WERI-Rb-1 (cell line): ENCODE data around the gene ABL2.

Experiments
- DNase-seq: peaks from one replicate; pipeline ENCODE4 v3.0.0-alpha.2; 2020
- H3K27ac ChIP-seq: fragments of 250-450 bp; sonication (Bioruptor Pico); 2 replicates; pipeline ENCODE4 v1.5.1; 2020; ENCODE audit warnings: mild to moderate bottlenecking, moderate library complexity
- H3K27me3 ChIP-seq: fragments of 250-450 bp; sonication (Bioruptor Pico); 2 replicates; pipeline ENCODE4 v1.5.1; 2021; ENCODE audit warnings: mild to moderate bottlenecking, low read depth, moderate library complexity; ENCODE audit not compliant: insufficient read depth, severe bottlenecking
- H3K36me3 ChIP-seq: fragments of 250-450 bp; sonication (Bioruptor Pico); 2 replicates; pipeline ENCODE4 v1.5.1; 2020; ENCODE audit warnings: mild to moderate bottlenecking, moderate library complexity
- H3K4me3 ChIP-seq: 2 replicates; pipeline ENCODE4 v1.5.1; 2011; ENCODE audit warnings: low read depth, mild to moderate bottlenecking, control low read depth, low read length
- H3K9me3 ChIP-seq: fragments of 250-450 bp; sonication (Bioruptor Pico); 2 replicates; pipeline ENCODE4 v1.5.1; 2021; ENCODE audit warnings: mild to moderate bottlenecking, moderate library complexity; ENCODE audit not compliant: severe bottlenecking
- CTCF ChIP-seq: IDR thresholded peaks from 2 replicates; pipeline ENCODE4 v1.5.1; 2011; ENCODE audit warnings: low read depth, mild to moderate bottlenecking, control low read depth, inconsistent platforms, low read length

Gene ABL2

GRCh38 chr1:179090923-179091322 lies 138.6 kb downstream of the ABL2 start:
- H3K36me3 ChIP-seq, result peaks cover 94% of the 10 kb centered on the region
- H3K27ac ChIP-seq, result peak overlapping the region; percentile 66
- no peaks in the 10 kb centered on the region for H3K9me3 ChIP-seq
- no peaks in the 10 kb centered on the region for H3K27me3 ChIP-seq
- no peak for TF ChIP-seq CTCF
- no peak overlapping the region for H3K4me3 ChIP-seq
- no peak for DNase-seq

- H3K4me3 ChIP-seq, result no peak overlapping the region
- H3K27ac ChIP-seq, result peak overlapping the region; percentile 66
- H3K9me3 ChIP-seq, result no peaks in the 10 kb centered on the region
- no peak for DNase-seq
- TF ChIP-seq CTCF, result peak; percentile 31; the same call in 1 of the 2 replicates
- no peaks in the 10 kb centered on the region for H3K27me3 ChIP-seq
- H3K36me3 ChIP-seq, result peaks cover 94% of the 10 kb centered on the region
These were observed 139.0 kb downstream of the ABL2 start for GRCh38 chr1:179090522-179090921.

- no peaks in the 10 kb centered on the region for H3K9me3 ChIP-seq
- H3K27ac ChIP-seq, result peak overlapping the region; percentile 66
- no peak for DNase-seq
- peaks cover 93% of the 10 kb centered on the region for H3K36me3 ChIP-seq
- H3K27me3 ChIP-seq, result no peaks in the 10 kb centered on the region
- TF ChIP-seq CTCF, result no peak
- no peak overlapping the region for H3K4me3 ChIP-seq
These were observed 139.5 kb downstream of the ABL2 start for GRCh38 chr1:179089827-179090482.

GRCh38 chr1:179087665-179088064 lies 141.8 kb downstream of the ABL2 start:
- TF ChIP-seq CTCF, result no peak
- Histone ChIP-seq H3K27me3 (no peaks in the 10 kb centered on the region), H3K9me3 (no peaks in the 10 kb centered on the region), H3K27ac (no peak overlapping the region; the same call in 1 of the 2 replicates), H3K4me3 (no peak overlapping the region), H3K36me3 (peaks cover 83% of the 10 kb centered on the region)
- DNase-seq, result peak; percentile 58

GRCh38 chr1:179083533-179083932 lies 145.9 kb downstream of the ABL2 start:
- no peak for TF ChIP-seq CTCF
- DNase-seq, result no peak
- Histone ChIP-seq H3K4me3 (no peak overlapping the region), H3K27ac (no peak overlapping the region), H3K36me3 (peaks cover 47% of the 10 kb centered on the region), H3K9me3 (no peaks in the 10 kb centered on the region), H3K27me3 (no peaks in the 10 kb centered on the region)

GRCh38 chr1:179082999-179083335 lies 146.5 kb downstream of the ABL2 start:
- no peaks in the 10 kb centered on the region for H3K9me3 ChIP-seq
- H3K27me3 ChIP-seq, result no peaks in the 10 kb centered on the region
- peak overlapping the region; percentile 92 for H3K27ac ChIP-seq
- no peak for TF ChIP-seq CTCF
- peaks cover 41% of the 10 kb centered on the region for H3K36me3 ChIP-seq
- no peak for DNase-seq
- peak overlapping the region; percentile 86 for H3K4me3 ChIP-seq
